CD1c-positive myeloid dendritic cell (primary cell): Measurements from ENCODE around the gene RNF126.
"Not testable (repeated sequence)": the region's sequence is repeated elsewhere in the genome, so short reads cannot be mapped to it uniquely, and the experiment has no call there.

ENCODE experiments used
- DNase-seq: peaks from one replicate; pipeline ENCODE4 v3.0.0-alpha.2; 2016; ENCODE audit errors: extremely low spot score

The RNF126 gene

GRCh38 chr19:662962-663681 lies at the start of gene RNF126:
TSS of gene RNF126 (minus strand) at chr19:663214. CDS start at chr19:663121, 93 bp downstream.
- DNase-seq, result peak; percentile 95

- no peak for DNase-seq
These were observed 48.2 kb upstream of the RNF126 start for GRCh38 chr19:711254-711653.

- no peak for DNase-seq
These were observed 47.8 kb upstream of the RNF126 start for GRCh38 chr19:710767-711166.

- no peak for DNase-seq
These were observed 47.1 kb upstream of the RNF126 start for GRCh38 chr19:709965-710571.

GRCh38 chr19:709196-709964 lies 46.4 kb upstream of the RNF126 start:
- no peak for DNase-seq

- no peak for DNase-seq
These were observed 45.4 kb upstream of the RNF126 start, which contains the start of gene PALM for GRCh38 chr19:708154-709143. TSS of gene PALM (plus strand) at chr19:708935. CDS start at chr19:709147, 212 bp downstream.

GRCh38 chr19:704447-704741 lies 41.4 kb upstream of the RNF126 start:
- no peak for DNase-seq

- peak; percentile 92 for DNase-seq
These were observed 40.8 kb upstream of the RNF126 start for GRCh38 chr19:703651-704446.

GRCh38 chr19:703329-703650 lies 40.3 kb upstream of the RNF126 start:
- no peak for DNase-seq

- DNase-seq, result not testable (repeated sequence)
These were observed 39.8 kb upstream of the RNF126 start for GRCh38 chr19:702847-703246.

- DNase-seq, result not testable (repeated sequence)
These were observed 36.9 kb upstream of the RNF126 start for GRCh38 chr19:699885-700284.

- not testable (repeated sequence) for DNase-seq
These were observed 35.5 kb upstream of the RNF126 start for GRCh38 chr19:698529-698928.

- DNase-seq, result no peak
These were observed 32.4 kb upstream of the RNF126 start, which contains the start of gene PRSS57 for GRCh38 chr19:695352-695949. TSS of gene PRSS57 (minus strand) at chr19:695452. CDS start at chr19:695430, 22 bp downstream.

GRCh38 chr19:694481-695351 lies 31.7 kb upstream of the RNF126 start:
- no peak for DNase-seq

GRCh38 chr19:690203-690602 lies 27.2 kb upstream of the RNF126 start:
- no peak for DNase-seq

- DNase-seq, result no peak
These were observed 26.0 kb upstream of the RNF126 start for GRCh38 chr19:688992-689391.

- DNase-seq, result no peak
These were observed 25.2 kb upstream of the RNF126 start for GRCh38 chr19:688214-688613.

- DNase-seq, result no peak
These were observed 24.7 kb upstream of the RNF126 start for GRCh38 chr19:687569-688166.
